Measurements from ENCODE around the gene SLC52A3.
"Not testable (repeated sequence)": the region's sequence is repeated elsewhere in the genome, so short reads cannot be mapped to it uniquely, and the experiment has no call there.

DNA sequence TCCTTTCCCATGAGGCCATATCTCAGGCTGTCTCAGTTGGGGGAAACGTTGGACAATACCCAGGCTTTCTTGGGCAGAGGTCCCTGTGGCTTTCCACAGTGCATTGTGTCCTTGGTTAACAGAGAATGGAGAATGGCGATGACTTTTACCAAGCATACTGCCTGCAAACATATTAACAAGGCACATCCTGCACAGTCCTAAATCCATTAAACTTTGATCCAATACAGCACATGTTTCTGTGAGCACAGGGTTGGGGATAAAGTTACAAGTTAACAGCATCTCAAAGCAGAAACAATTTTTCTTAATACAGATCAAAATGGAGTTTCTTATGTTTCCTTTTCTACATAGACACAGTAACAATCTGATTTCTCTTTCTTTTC is 44.1 kb upstream of the SLC52A3 start:
- TF ChIP-seq, protein P1, sequence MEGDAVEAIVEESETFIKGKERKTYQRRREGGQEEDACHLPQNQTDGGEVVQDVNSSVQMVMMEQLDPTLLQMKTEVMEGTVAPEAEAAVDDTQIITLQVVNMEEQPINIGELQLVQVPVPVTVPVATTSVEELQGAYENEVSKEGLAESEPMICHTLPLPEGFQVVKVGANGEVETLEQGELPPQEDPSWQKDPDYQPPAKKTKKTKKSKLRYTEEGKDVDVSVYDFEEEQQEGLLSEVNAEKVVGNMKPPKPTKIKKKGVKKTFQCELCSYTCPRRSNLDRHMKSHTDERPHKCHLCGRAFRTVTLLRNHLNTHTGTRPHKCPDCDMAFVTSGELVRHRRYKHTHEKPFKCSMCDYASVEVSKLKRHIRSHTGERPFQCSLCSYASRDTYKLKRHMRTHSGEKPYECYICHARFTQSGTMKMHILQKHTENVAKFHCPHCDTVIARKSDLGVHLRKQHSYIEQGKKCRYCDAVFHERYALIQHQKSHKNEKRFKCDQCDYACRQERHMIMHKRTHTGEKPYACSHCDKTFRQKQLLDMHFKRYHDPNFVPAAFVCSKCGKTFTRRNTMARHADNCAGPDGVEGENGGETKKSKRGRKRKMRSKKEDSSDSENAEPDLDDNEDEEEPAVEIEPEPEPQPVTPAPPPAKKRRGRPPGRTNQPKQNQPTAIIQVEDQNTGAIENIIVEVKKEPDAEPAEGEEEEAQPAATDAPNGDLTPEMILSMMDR (IDR thresholded peaks at IDR 0.05; ENCODE audit: poor library complexity, severe bottlenecking): not testable (repeated sequence)
- TF ChIP-seq, protein P2, sequence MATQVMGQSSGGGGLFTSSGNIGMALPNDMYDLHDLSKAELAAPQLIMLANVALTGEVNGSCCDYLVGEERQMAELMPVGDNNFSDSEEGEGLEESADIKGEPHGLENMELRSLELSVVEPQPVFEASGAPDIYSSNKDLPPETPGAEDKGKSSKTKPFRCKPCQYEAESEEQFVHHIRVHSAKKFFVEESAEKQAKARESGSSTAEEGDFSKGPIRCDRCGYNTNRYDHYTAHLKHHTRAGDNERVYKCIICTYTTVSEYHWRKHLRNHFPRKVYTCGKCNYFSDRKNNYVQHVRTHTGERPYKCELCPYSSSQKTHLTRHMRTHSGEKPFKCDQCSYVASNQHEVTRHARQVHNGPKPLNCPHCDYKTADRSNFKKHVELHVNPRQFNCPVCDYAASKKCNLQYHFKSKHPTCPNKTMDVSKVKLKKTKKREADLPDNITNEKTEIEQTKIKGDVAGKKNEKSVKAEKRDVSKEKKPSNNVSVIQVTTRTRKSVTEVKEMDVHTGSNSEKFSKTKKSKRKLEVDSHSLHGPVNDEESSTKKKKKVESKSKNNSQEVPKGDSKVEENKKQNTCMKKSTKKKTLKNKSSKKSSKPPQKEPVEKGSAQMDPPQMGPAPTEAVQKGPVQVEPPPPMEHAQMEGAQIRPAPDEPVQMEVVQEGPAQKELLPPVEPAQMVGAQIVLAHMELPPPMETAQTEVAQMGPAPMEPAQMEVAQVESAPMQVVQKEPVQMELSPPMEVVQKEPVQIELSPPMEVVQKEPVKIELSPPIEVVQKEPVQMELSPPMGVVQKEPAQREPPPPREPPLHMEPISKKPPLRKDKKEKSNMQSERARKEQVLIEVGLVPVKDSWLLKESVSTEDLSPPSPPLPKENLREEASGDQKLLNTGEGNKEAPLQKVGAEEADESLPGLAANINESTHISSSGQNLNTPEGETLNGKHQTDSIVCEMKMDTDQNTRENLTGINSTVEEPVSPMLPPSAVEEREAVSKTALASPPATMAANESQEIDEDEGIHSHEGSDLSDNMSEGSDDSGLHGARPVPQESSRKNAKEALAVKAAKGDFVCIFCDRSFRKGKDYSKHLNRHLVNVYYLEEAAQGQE (IDR thresholded peaks at IDR 0.05; ENCODE audit: borderline replicate concordance): not testable (repeated sequence)
- not testable (repeated sequence) for TF ChIP-seq EP300 (conservative IDR thresholded peaks at IDR 0.05; ENCODE audit: poor library complexity, severe bottlenecking); EZH2 (IDR thresholded peaks at IDR 0.05; ENCODE audit: borderline replicate concordance, insufficient read depth, low read length, poor library complexity, severe bottlenecking); POLR2AphosphoS5 (IDR thresholded peaks at IDR 0.05); SMC3 (conservative IDR thresholded peaks at IDR 0.05; ENCODE audit: poor library complexity); MXI1 (conservative IDR thresholded peaks at IDR 0.05; ENCODE audit: poor library complexity, severe bottlenecking); RAD21 (conservative IDR thresholded peaks at IDR 0.05); TAF1 (IDR thresholded peaks at IDR 0.05; ENCODE audit: low read depth)
